IMR-90 (cell line): ENCODE data around the gene DNAJB8. TPM values are rescaled to one million over a fixed set of nuclear protein-coding genes. Genes with fewer than 3 reads are reported as not detected.

Experiments
- ATAC-seq: fragments of 200-7000 bp; cut with Tn5 transposase; 2 replicates; pipeline ENCODE4 v1.9.1; 2020; ENCODE audit warnings: low read depth, mild to moderate bottlenecking, moderate library complexity
- BruUV-seq: library from RNA; stranded (reverse); fragments of 400-500 nt; replicated peaks from 2 replicates; lab custom pipeline; 2021; lab: Mats Ljungman, UMichigan
- CTCF ChIA-PET: fragments of 300-600 bp; formaldehyde crosslinking; extraction: SDS; loops from one replicate; lab custom pipeline; 2021; ENCODE audit warnings: antibody characterized with exemption; lab: Yijun Ruan, JAX
- POLR2A ChIA-PET: fragments of 300-600 bp; sonication (Branson Sonifier 250); formaldehyde crosslinking; loops from one replicate; lab custom pipeline; 2022; ENCODE audit warnings: antibody characterized with exemption; ENCODE audit not compliant: unreplicated experiment; lab: Charles Lee
- DNase-seq: peaks from one replicate; pipeline ENCODE4 v3.0.0; 2013
- H2AFZ ChIP-seq: replicated peaks from 2 replicates; pipeline ENCODE3; 2013; ENCODE audit warnings: low read length, mild to moderate bottlenecking; ENCODE audit not compliant: poor library complexity
- H2AK5ac ChIP-seq: 2 replicates; pipeline ENCODE4 v1.6.1; 2013; ENCODE audit warnings: low read depth, low read length, inconsistent platforms
- H2AK9ac ChIP-seq: replicated peaks from 2 replicates; pipeline ENCODE3; 2013; ENCODE audit warnings: mild to moderate bottlenecking, low read depth, low read length, moderate library complexity; ENCODE audit not compliant: poor library complexity
- H2BK120ac ChIP-seq: 2 replicates; pipeline ENCODE4 v1.6.1; 2013; ENCODE audit warnings: low read depth, low read length, inconsistent platforms
- H2BK15ac ChIP-seq: 3 replicates; pipeline ENCODE4 v1.6.1; 2013; ENCODE audit warnings: low read depth, low read length, inconsistent platforms
- H2BK20ac ChIP-seq: 2 replicates; pipeline ENCODE4 v1.6.1; 2013; ENCODE audit warnings: low read depth, mild to moderate bottlenecking, inconsistent platforms, low read length, moderate library complexity
- H2BK5ac ChIP-seq: 2 replicates; pipeline ENCODE4 v1.6.1; 2013; ENCODE audit warnings: mild to moderate bottlenecking, low read depth, low read length, inconsistent platforms; ENCODE audit not compliant: poor library complexity, severe bottlenecking
- H3K14ac ChIP-seq: replicated peaks from 2 replicates; pipeline ENCODE4 v1.6.1; 2013; ENCODE audit warnings: low read depth, low read length, inconsistent platforms
- H3K18ac ChIP-seq: 2 replicates; pipeline ENCODE4 v1.6.1; 2013; ENCODE audit warnings: low read depth, low read length, control low read depth
- H3K23ac ChIP-seq: 2 replicates; pipeline ENCODE4 v1.6.1; 2013; ENCODE audit warnings: low read depth, low read length, inconsistent platforms
- H3K27ac ChIP-seq: 2 replicates; pipeline ENCODE4 v1.5.1; 2013; ENCODE audit warnings: mild to moderate bottlenecking, control low read depth, low read length; ENCODE audit not compliant: insufficient read depth
- H3K27me3 ChIP-seq: 2 replicates; pipeline ENCODE4 v1.6.1; 2013; ENCODE audit warnings: low read length; ENCODE audit not compliant: control insufficient read depth, insufficient read depth
- H3K36me3 ChIP-seq: 2 replicates; pipeline ENCODE4 v1.6.1; 2013; ENCODE audit warnings: low read length, mixed read lengths; ENCODE audit not compliant: control insufficient read depth, insufficient read depth
- H3K4ac ChIP-seq: 2 replicates; pipeline ENCODE4 v1.6.1; 2013; ENCODE audit warnings: low read depth, low read length, inconsistent platforms
- H3K4me1 ChIP-seq: 2 replicates; pipeline ENCODE4 v1.6.1; 2013; ENCODE audit warnings: low read length, mixed read lengths; ENCODE audit not compliant: control insufficient read depth, insufficient read depth
- H3K4me2 ChIP-seq: 2 replicates; pipeline ENCODE4 v1.6.1; 2013; ENCODE audit warnings: low read depth, mild to moderate bottlenecking, control low read depth, low read length, moderate library complexity
- H3K4me3 ChIP-seq: 2 replicates; pipeline ENCODE4 v1.5.1; 2013; ENCODE audit warnings: low read depth, mild to moderate bottlenecking, control low read depth, low read length, moderate library complexity; ENCODE audit not compliant: insufficient read depth
- H3K56ac ChIP-seq: 2 replicates; pipeline ENCODE4 v1.6.1; 2013; ENCODE audit warnings: low read length, inconsistent platforms; ENCODE audit not compliant: insufficient read depth; ENCODE audit errors: extremely low read depth
- H3K79me1 ChIP-seq, 2 experiments: 2 replicates each; pipeline ENCODE4 v1.6.1; 2013; ENCODE audit warnings: low read length in 2 of 2, inconsistent platforms in 1 of 2, low read depth in 1 of 2
- H3K9ac ChIP-seq: 2 replicates; pipeline ENCODE4 v1.6.1; 2013; ENCODE audit warnings: low read depth, low read length, control low read depth
- H3K9me1 ChIP-seq: 2 replicates; pipeline ENCODE4 v1.6.1; 2013; ENCODE audit warnings: low read length, inconsistent platforms; ENCODE audit not compliant: insufficient read depth
- H3K9me3 ChIP-seq: 2 replicates; pipeline ENCODE4 v1.6.1; 2013; ENCODE audit warnings: low read length; ENCODE audit not compliant: control insufficient read depth, insufficient read depth
- H4K20me1 ChIP-seq: 2 replicates; pipeline ENCODE4 v1.6.1; 2013; ENCODE audit warnings: low read length, inconsistent platforms; ENCODE audit not compliant: insufficient read depth
- H4K5ac ChIP-seq: 2 replicates; pipeline ENCODE4 v1.6.1; 2013; ENCODE audit warnings: mild to moderate bottlenecking, low read depth, low read length, control low read depth
- H4K8ac ChIP-seq, 2 experiments: 2 replicates each; pipeline ENCODE4 v1.6.1; 2013; ENCODE audit warnings: low read depth in 2 of 2, low read length in 2 of 2, control low read depth in 1 of 2, inconsistent platforms in 1 of 2
- H4K91ac ChIP-seq: 2 replicates; pipeline ENCODE4 v1.6.1; 2013; ENCODE audit warnings: low read depth, low read length, inconsistent platforms; ENCODE audit not compliant: insufficient read depth
- BHLHE40 ChIP-seq: fragments of 150-350 bp; IDR thresholded peaks from 2 replicates; pipeline ENCODE4 v1.6.1; 2016; ENCODE audit warnings: mild to moderate bottlenecking, low read depth, low read length
- CEBPB ChIP-seq: IDR thresholded peaks from 2 replicates; pipeline ENCODE4 v1.6.1; 2012; ENCODE audit warnings: low read depth, low read length, improper control_type of control experiment
- CHD1 ChIP-seq: IDR thresholded peaks from 2 replicates; pipeline ENCODE4 v1.6.1; 2012; ENCODE audit warnings: low read depth, low read length, improper control_type of control experiment
- CTCF ChIP-seq: conservative IDR thresholded peaks from 2 replicates; pipeline ENCODE4 v1.5.1; 2012; ENCODE audit warnings: mild to moderate bottlenecking, low read depth, low read length, improper control_type of control experiment
- ELK1 ChIP-seq: fragments of 150-350 bp; IDR thresholded peaks from 2 replicates; pipeline ENCODE4 v1.6.1; 2016; ENCODE audit warnings: low read depth, mild to moderate bottlenecking, low read length, moderate library complexity, borderline replicate concordance
- FOS ChIP-seq: fragments of 150-350 bp; IDR thresholded peaks from 2 replicates; pipeline ENCODE4 v1.6.1; 2016; ENCODE audit warnings: low read depth, low read length
- MAFK ChIP-seq: IDR thresholded peaks from 2 replicates; pipeline ENCODE4 v1.6.1; 2012; ENCODE audit warnings: low read depth, low read length, improper control_type of control experiment
- MAZ ChIP-seq: IDR thresholded peaks from 2 replicates; pipeline ENCODE4 v1.6.1; 2012; ENCODE audit warnings: low read depth, mild to moderate bottlenecking, low read length, improper control_type of control experiment, moderate library complexity, borderline replicate concordance
- MXI1 ChIP-seq: IDR thresholded peaks from 2 replicates; pipeline ENCODE4 v1.6.1; 2012; ENCODE audit warnings: low read depth, mild to moderate bottlenecking, low read length, moderate library complexity, borderline replicate concordance
- NFE2L2 ChIP-seq: fragments of 150-350 bp; IDR thresholded peaks from 2 replicates; pipeline ENCODE4 v1.6.1; 2016; ENCODE audit warnings: low read depth, mild to moderate bottlenecking, low read length
- POLR2A ChIP-seq: IDR thresholded peaks from 2 replicates; pipeline ENCODE4 v1.6.1; 2012; ENCODE audit warnings: mild to moderate bottlenecking, low read depth, low read length
- RAD21 ChIP-seq: IDR thresholded peaks from 2 replicates; pipeline ENCODE4 v1.6.1; 2012; ENCODE audit warnings: low read length, improper control_type of control experiment
- RCOR1 ChIP-seq: IDR thresholded peaks from 2 replicates; pipeline ENCODE4 v1.6.1; 2012; ENCODE audit warnings: mild to moderate bottlenecking, low read length, improper control_type of control experiment; ENCODE audit not compliant: insufficient replicate concordance
- RFX5 ChIP-seq: IDR thresholded peaks from 2 replicates; pipeline ENCODE4 v1.8.0; 2012; ENCODE audit warnings: low read depth, mild to moderate bottlenecking, low read length, moderate library complexity
- SMC3 ChIP-seq: fragments of 150-350 bp; IDR thresholded peaks from 2 replicates; pipeline ENCODE4 v1.6.1; 2016; ENCODE audit warnings: low read depth, mild to moderate bottlenecking, antibody characterized with exemption, low read length, moderate library complexity
- USF2 ChIP-seq: fragments of 150-350 bp; IDR thresholded peaks from 2 replicates; pipeline ENCODE4 v1.6.1; 2017; ENCODE audit warnings: mild to moderate bottlenecking, antibody characterized with exemption, low read length, low read depth
- WGBS, 2 experiments: methylation state at CpG; one replicate each; pipeline versions ENCODE4 v1.1.5 to v1.1.7; 2013; ENCODE audit warnings: missing lambda C conversion rate in 2 of 2; ENCODE audit not compliant: insufficient read length in 1 of 2; ENCODE audit errors: extremely low coverage in 2 of 2; 5-methylcytosine and 5-hydroxymethylcytosine counted together
- dilution Hi-C: fragments of 300-500 bp; cut with HindIII; formaldehyde crosslinking; loops from one replicate; pipeline ENCODE4 v1.14.3; 2018; ENCODE audit warnings: low sequenced_read_pairs; ENCODE audit not compliant: unreplicated experiment
- in situ Hi-C: fragments of 300-500 bp; cut with MboI; formaldehyde crosslinking; loops from 3 replicates; pipeline ENCODE4 v1.14.3; 2019; ENCODE audit warnings: low sequenced_read_pairs, inconsistent platforms, mixed read lengths
- intact Hi-C: fragments of 100-400 bp; cut with micrococcal nuclease; formaldehyde crosslinking; loops from 2 replicates; pipeline ENCODE4 v1.10.0; 2022
- polyA plus RNA-seq, 3 experiments: library from polyadenylated mRNA; depleted of rRNA; stranded (reverse); fragments of >200 nt; gene quantifications; 2 replicates each; pipeline ENCODE4 v1.2.3, GENCODE V29; 2012; ENCODE audit warnings: low replicate concordance in 1 of 3
- total RNA-seq: library from RNA; depleted of rRNA; stranded (reverse); fragments of >200 nt; gene quantifications from 2 replicates; pipeline ENCODE4 v1.2.3, GENCODE V29; 2012

DNAJB8 gene
- total and polyA plus RNA-seq, 2 of the 4 experiments (the other 2 are of a cell fraction): not detected

- BruUV-seq: no TSS peak
- Histone ChIP-seq H3K36me3 (no peaks in the 10 kb centered on the region), H4K5ac (no peak overlapping the region), H3K4me1 (peaks cover 2% of the 10 kb centered on the region; the same call in 1 of the 2 replicates), H3K9me3 (no peaks in the 10 kb centered on the region), H2AFZ (no peak overlapping the region), H3K4me2 (no peak overlapping the region), H4K91ac (no peak overlapping the region), H3K27me3 (peaks cover 53% of the 10 kb centered on the region), H2AK5ac (no peak overlapping the region), H4K8ac (no peak overlapping the region), H3K79me1 (no peaks in the 10 kb centered on the region), H3K9me1 (no peaks in the 10 kb centered on the region), H3K14ac (no peak overlapping the region), H2BK20ac (no peak overlapping the region), H3K4me3 (no peak overlapping the region), H3K56ac (no peak overlapping the region), H2AK9ac (no peak overlapping the region), H3K23ac (no peak overlapping the region), H3K9ac (no peak overlapping the region), H2BK120ac (no peak overlapping the region), H3K18ac (no peak overlapping the region), H3K4ac (no peak overlapping the region), H2BK15ac (no peak overlapping the region), H3K27ac (no peak overlapping the region), H2BK5ac (no peak overlapping the region), H4K20me1 (no peaks in the 10 kb centered on the region; the same call in none of the 2 replicates)
- in situ Hi-C loops: loop anchor here (5.0 kb wide), 1 partner anchor 73 kb away; no protein-coding TSS in a partner anchor
- no peak for TF ChIP-seq NFE2L2
- TF ChIP-seq RFX5: no peak
- no peak for TF ChIP-seq BHLHE40
- TF ChIP-seq CTCF: no peak
- TF ChIP-seq SMC3: no peak
- TF ChIP-seq MAZ: no peak
- TF ChIP-seq RCOR1: no peak
- TF ChIP-seq MAFK: no peak
- TF ChIP-seq CHD1: no peak
- TF ChIP-seq MXI1: no peak
- no peak for TF ChIP-seq RAD21
- TF ChIP-seq POLR2A: no peak
- TF ChIP-seq ELK1: no peak
- TF ChIP-seq FOS: no peak
- no peak for TF ChIP-seq CEBPB
- TF ChIP-seq USF2: no peak
- DNase-seq (no peak), ATAC-seq (no peak)
- dilution Hi-C loops: no loop called here
- ChIA-PET CTCF (no interaction called here), POLR2A (no interaction called here)
- intact Hi-C loops: loop anchor here (5.0 kb wide), 1 partner anchor 257 kb away; no protein-coding TSS in a partner anchor
- WGBS, 2 experiments: 92% methylated on average over 4 of the region's 8 CpGs; no CpG with 5 or more reads in 1 of the 2 experiments
Measured at GRCh38 chr3:128429751-128430150, 36.9 kb downstream of the DNAJB8 start.
